Kidney epithelial cell (primary cell): ENCODE measurements around the gene HNF1A. TPM values are rescaled to one million over a fixed set of nuclear protein-coding genes. Genes with fewer than 3 reads are reported as not detected.

Experiments used
- DNase-seq: peaks from one replicate; pipeline ENCODE4 v3.0.0-alpha.2; 2010; ENCODE audit warnings: low read depth
- H3K27me3 ChIP-seq: 2 replicates; pipeline ENCODE4 v1.6.0; 2011; ENCODE audit warnings: low read length; ENCODE audit not compliant: control insufficient read depth, insufficient read depth
- H3K36me3 ChIP-seq: 2 replicates; pipeline ENCODE4 v1.5.1; 2011; ENCODE audit warnings: low read length; ENCODE audit not compliant: control insufficient read depth, insufficient read depth
- H3K4me3 ChIP-seq: 2 replicates; pipeline ENCODE4 v1.5.1; 2011; ENCODE audit warnings: low read depth, mild to moderate bottlenecking, control low read depth, low read length
- CTCF ChIP-seq: IDR thresholded peaks from 2 replicates; pipeline ENCODE4 v1.5.1; 2011; ENCODE audit warnings: mild to moderate bottlenecking, moderate library complexity, low read length, control low read depth, inconsistent platforms; ENCODE audit not compliant: insufficient read depth, poor library complexity, severe bottlenecking
- total RNA-seq: library from RNA; depleted of rRNA; stranded (reverse); fragments of >200 nt; gene quantifications from 2 replicates; pipeline ENCODE4 v1.2.3, GENCODE V29; 2015

HNF1A gene
- total RNA-seq, 1 donor from 2014 or later: 0.25 TPM

GRCh38 chr12:120933786-120934185 lies 44.6 kb upstream of the HNF1A start:
- TF ChIP-seq CTCF: no peak
- no peak for DNase-seq
- no peaks in the 10 kb centered on the region for H3K27me3 ChIP-seq
- H3K4me3 ChIP-seq: no peak overlapping the region
- H3K36me3 ChIP-seq: no peaks in the 10 kb centered on the region

- DNase-seq: no peak
- Histone ChIP-seq H3K4me3 (no peak overlapping the region), H3K36me3 (no peaks in the 10 kb centered on the region), H3K27me3 (no peaks in the 10 kb centered on the region)
- TF ChIP-seq CTCF: no peak
Observed at GRCh38 chr12:120936197-120936596, 42.1 kb upstream of the HNF1A start.

GRCh38 chr12:120938496-120938895 lies 39.8 kb upstream of the HNF1A start:
- H3K4me3 ChIP-seq: no peak overlapping the region
- TF ChIP-seq CTCF: no peak
- DNase-seq: no peak
- H3K27me3 ChIP-seq: no peaks in the 10 kb centered on the region
- no peaks in the 10 kb centered on the region for H3K36me3 ChIP-seq

GRCh38 chr12:120939523-120939922 lies 38.8 kb upstream of the HNF1A start:
- H3K36me3 ChIP-seq: no peaks in the 10 kb centered on the region

GRCh38 chr12:120940006-120940405 lies 38.3 kb upstream of the HNF1A start:
- DNase-seq: no peak
- no peak for TF ChIP-seq CTCF

More at GRCh38 chr12:120939523-120939922, 38.8 kb upstream of the HNF1A start:
- Histone ChIP-seq H3K4me3 (no peak overlapping the region), H3K27me3 (no peaks in the 10 kb centered on the region)
- TF ChIP-seq CTCF: no peak
- no peak for DNase-seq

GRCh38 chr12:120940799-120941198 lies 37.5 kb upstream of the HNF1A start:
- no peak for TF ChIP-seq CTCF
- Histone ChIP-seq H3K36me3 (no peaks in the 10 kb centered on the region), H3K27me3 (no peaks in the 10 kb centered on the region), H3K4me3 (no peak overlapping the region)
- DNase-seq: peak; percentile 86

More at GRCh38 chr12:120940006-120940405, 38.3 kb upstream of the HNF1A start:
- Histone ChIP-seq H3K4me3 (no peak overlapping the region), H3K36me3 (no peaks in the 10 kb centered on the region), H3K27me3 (no peaks in the 10 kb centered on the region)
